HG03175 (cell line): ENCODE measurements around the gene ERC1.
"Not testable (repeated sequence)": the region's sequence is repeated elsewhere in the genome, so short reads cannot be mapped to it uniquely, and the experiment has no call there.

Source experiments
- ATAC-seq: cut with Tn5 transposase; IDR thresholded peaks from one replicate; pipeline ENCODE4 v1.9.1; 2021; ENCODE audit warnings: mild to moderate bottlenecking, moderate library complexity; ENCODE audit not compliant: unreplicated experiment

The ERC1 gene

DNA sequence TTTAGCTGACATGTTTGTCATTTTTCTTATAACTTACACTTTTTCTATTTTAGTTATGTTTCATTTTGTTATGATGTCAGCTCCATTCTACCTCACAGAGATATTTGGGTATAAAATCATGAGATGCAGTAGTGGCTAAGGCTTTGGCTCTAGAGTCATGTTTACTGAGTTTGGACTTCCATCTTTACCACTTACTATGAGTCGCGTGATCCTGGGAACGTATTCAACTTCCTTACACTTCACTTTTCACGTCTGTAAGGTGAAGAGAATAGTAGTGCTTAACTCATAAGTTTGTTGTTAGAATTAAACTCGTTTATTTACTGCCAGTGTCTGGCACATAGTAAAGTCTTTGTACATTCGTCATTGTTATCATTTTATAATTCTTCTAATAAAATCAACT lies 126.3 kb downstream of the ERC1 start:
- no peak for ATAC-seq

GRCh38 chr12:1117970-1118563 lies 127.0 kb downstream of the ERC1 start:
- ATAC-seq, result no peak

GRCh38 chr12:1122786-1123185 lies 131.8 kb downstream of the ERC1 start:
- no peak for ATAC-seq

DNA sequence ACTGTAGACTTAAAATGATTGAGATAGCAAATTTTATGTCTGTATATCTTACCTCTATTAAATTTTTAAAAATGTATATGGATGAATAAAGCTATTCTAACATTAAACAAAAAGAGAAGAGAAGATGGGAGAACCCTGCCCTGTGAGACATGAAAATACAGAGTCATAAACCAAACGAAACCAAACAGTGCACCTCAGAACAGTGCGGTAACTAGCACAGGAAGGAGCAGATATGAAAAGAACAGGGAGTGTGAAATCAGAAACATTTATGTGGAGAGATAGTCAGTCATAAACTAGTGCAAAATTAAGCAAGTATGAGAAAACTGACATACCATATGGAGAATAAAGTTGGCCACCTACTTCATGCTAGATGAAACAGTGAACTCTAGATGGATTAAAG lies 135.1 kb downstream of the ERC1 start:
- no peak for ATAC-seq

DNA sequence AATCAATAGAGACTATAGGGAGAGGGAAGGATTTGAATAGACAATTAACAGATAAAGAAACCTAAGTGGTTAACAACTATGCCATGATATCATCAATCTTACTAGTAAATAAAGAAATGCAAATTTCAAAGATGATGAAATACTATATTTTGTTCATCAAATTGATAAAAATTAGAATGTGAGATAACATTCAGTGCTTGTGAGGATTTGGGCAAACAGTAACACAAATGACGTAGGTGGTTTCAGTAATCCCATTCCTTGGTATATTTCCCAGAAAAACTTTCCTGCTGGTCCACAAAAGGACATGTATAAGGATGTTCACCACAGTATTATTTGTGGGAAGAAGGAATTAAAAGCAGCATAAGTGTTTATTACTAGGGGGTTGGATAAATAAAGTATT lies 136.0 kb downstream of the ERC1 start:
- ATAC-seq, result no peak

DNA sequence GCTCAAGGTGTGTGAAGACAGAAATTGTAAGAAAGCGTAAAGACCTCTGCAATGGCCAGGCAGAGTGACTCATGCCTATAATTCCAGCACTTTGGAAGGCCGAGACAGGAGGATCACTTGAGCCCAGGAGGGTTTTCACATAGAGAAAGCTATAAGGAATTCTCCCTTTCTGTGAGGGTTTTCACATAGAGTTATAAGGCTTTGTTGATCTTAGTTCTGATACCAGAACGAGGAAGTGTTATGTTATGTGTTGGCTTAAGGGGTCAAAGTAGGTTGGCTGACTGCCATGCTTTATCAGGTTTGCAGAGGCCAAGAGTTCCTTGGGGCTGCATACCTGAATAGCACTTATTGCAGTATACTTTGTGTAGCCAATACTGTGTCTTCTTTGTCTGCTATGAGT lies 139.1 kb downstream of the ERC1 start:
- no peak for ATAC-seq

DNA sequence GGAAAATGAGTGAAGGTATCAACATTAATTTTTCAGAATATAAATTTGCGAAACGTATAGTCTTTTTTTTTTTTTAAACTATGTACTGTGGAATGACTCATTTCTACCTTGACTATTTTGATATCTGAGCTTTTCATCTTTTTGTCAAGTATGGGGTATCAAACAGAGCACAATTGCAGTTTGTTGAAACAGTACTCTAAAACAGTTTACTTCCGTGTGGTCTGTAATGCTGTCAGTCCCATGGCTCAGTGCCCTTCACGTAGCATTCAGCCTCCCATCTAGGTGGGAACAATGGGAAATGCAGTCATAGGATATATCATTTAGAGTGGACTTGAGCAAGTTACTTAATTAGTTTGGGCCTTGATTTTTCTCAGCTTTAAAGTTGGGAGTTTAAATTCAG lies 139.5 kb downstream of the ERC1 start:
- no peak for ATAC-seq

DNA sequence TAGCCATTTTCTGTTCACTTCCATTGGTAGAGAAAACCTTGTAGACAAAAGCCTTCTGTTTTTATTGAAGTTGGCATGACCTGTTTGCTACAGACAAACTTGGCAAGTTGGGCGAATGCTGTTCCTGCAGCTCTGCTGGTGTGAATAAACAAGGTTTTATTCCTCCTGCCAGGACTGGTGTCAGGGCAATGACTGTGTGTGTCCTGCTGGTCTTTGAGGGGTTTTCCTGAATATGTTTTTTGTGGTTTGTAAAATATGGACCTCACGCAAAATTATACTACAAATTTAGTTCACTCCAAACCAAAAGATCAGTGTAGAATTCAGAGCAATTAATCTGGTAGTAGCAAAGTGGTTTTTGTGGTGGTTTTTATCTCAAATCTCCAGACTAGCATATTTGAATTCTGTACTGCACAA lies 140.8 kb downstream of the ERC1 start:
- no peak for ATAC-seq

GRCh38 chr12:1132311-1132710 lies 141.3 kb downstream of the ERC1 start:
- ATAC-seq, result no peak

DNA sequence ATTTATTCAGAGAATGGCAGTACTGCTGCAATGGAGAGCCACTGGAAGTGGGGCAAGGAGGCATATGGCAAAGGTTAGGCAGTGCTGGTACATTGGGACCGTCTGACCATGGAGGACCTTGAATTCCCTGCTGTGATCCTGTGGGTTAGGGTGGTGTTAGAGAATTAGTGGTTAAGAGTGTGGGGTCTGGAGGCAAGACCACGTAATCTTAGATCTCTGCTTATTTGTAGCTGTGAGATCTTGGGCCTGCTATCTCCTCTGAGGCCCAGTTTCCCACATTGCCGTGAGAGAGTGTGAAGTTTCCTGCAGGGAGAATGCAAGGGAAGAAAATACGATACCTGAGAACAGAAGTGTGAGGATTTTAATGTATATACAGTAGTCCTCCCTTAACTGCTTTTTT lies 147.7 kb downstream of the ERC1 start:
- ATAC-seq, result no peak

DNA sequence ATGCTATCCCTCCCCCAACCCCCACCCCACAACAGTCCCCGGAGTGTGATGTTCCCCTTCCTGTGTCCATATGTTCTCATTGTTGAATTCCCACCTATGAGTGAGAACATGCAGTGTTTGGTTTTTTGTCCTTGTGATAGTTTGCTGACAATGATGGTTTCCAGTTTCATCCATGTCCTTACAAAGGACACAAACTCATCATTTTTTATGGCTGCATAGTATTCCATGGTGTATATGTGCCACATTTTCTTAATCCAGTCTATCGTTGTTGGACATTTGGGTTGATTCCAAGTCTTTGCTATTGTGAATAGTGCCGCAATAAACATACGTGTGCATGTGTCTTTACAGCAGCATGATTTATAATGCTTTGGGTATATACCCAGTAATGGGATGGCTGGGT lies 155.7 kb downstream of the ERC1 start:
- ATAC-seq, result not testable (repeated sequence)

DNA sequence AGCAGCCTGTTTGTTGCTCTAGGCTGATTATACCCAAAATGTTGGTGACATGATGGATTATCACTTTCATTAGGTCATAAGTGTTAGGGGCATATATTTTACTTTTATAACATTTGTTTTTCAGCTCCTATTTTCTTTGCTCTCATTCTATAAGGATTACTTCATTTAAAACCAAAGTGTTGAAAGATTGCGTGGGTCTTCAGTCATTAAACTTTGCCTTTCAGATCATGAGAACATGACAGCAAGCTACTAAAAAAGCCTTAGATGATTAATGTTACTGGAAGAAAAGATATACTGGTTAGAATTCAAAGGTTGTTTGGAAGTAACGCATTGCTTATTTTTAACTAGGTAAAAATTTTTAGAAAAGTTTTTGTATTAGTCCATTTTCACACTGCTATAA lies 156.8 kb downstream of the ERC1 start:
- ATAC-seq, result no peak

- ATAC-seq, result no peak
Observed at GRCh38 chr12:1157046-1157445, 166.0 kb downstream of the ERC1 start.

DNA sequence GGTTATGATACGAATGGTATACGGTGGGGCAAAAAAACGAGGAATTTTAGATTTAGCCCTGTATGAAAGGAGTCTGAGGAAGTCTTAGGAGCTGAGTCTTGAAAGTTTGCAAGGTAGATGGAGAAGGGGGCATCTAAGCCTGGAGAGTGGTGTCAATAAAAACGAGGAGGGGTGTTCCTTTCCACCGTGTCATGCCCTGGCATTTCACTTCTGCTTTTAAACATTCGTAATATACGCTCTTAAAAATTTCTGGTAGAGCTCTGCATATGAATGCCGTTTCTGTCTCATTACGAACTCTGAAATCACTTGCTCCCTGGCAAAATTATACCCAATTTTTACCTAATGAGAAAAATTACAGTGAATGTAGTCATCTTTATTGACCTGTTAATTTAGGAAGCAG lies 170.2 kb downstream of the ERC1 start:
- no peak for ATAC-seq

- ATAC-seq, result no peak
Observed at GRCh38 chr12:1162081-1162760, 171.2 kb downstream of the ERC1 start.

DNA sequence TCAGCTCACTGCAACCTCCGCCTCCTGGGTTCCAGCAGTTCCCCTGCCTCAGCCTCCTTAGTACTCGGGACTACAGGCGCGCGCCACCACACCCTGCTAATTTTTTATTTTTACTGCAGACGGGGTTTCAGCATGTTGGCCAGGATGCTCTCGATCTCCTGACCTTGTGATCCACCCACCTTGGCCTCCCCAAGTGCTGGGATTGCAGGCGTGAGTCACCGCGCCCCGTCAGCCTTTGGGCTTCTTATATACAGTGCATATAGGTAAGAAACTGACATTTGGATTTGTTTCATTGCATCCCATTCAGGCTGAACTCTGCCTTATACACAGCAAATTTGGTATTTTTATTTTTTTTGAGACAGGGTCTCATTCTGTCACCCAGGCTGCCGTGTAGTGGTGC lies 176.8 kb downstream of the ERC1 start:
- ATAC-seq, result no peak

DNA sequence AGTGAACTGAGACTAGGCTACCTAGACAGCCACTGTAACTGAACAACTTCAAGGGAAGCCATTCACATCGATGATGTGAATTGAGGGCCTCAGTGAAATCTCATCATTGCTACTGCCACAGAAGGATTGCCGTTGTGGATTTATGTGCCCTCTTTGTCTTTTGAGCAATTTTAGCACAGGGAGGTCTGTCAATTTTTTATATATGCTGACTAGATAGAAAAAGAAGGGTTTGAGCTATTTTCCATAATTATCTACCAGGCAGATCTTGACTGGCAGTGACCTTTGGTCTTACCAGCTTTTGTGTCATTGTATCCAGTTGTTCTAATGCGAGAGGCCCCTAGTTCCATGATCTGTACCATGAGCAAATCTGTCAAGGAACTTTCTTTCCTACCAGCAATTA lies 179.4 kb downstream of the ERC1 start:
- ATAC-seq, result no peak

GRCh38 chr12:1171657-1172408 lies 180.8 kb downstream of the ERC1 start:
- ATAC-seq, result no peak

GRCh38 chr12:1173781-1174617 lies 183.0 kb downstream of the ERC1 start:
- no peak for ATAC-seq

DNA sequence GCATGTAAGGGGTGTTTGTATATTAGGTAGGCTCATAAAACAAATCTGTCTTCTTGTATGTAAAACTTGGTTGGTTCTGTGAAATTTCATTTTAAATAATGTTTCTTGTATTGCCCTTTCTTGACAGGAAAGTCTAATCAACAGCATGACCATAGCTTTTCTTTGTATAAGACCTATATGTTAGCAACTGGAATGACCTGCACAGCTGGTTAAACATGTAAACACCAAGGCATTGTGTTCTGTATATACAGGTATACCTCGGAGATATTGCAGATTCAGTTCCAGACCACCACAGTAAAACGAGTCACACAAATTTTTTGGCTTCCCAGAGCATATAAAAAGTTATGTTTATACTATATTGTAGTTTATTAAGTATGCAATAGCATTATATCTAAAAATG lies 183.6 kb downstream of the ERC1 start:
- no peak for ATAC-seq

DNA sequence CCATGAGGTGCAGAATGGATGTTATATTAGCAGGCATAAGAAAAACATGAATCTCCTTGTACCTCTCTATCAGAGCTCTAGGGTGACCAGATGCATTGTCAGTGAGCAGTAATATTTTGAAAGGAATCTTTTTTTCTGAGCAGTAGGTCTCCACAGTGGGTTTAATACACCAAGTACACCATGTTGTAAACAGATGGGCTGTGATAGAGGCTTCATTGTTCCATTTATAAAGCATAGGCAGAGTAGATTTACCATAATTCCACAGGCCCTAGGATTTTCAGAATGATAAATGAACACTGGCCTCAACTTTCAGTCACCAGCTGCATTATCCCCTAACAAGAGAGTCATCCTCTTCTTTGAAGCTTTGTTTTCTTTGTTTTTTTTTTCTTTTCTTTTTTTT lies 185.2 kb downstream of the ERC1 start:
- no peak for ATAC-seq
